Measurements from ENCODE around the gene SLC13A5.

DNA sequence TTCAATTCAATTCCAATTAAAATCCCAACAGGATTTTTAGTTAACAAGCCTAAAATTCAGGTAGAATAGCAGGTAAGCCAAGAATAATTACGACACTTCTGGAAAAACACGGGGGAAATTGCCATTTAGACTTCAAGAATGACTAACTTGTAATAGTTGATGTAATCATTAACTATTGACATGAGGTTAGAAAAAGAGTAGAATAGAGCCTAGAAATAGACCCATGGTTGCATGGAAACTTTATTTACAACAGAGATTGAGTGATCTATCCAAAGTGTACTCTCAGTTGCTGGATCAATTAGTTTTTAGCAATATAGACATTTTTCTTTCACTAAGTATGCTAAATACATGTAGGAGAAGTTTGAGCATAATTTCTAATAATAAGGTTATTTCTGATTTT lies 3.6 kb upstream of the SLC13A5 start:
- TF ChIP-seq, protein P1, sequence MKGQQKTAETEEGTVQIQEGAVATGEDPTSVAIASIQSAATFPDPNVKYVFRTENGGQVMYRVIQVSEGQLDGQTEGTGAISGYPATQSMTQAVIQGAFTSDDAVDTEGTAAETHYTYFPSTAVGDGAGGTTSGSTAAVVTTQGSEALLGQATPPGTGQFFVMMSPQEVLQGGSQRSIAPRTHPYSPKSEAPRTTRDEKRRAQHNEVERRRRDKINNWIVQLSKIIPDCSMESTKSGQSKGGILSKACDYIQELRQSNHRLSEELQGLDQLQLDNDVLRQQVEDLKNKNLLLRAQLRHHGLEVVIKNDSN (CRISPR knock-in tag; IDR thresholded peaks at IDR 0.05) = no peak
- TF ChIP-seq ZBTB26 (CRISPR knock-in tag; IDR thresholded peaks at IDR 0.05) (no peak), E2F1 (CRISPR knock-in tag; IDR thresholded peaks at IDR 0.05) (no peak), CEBPB (tag; IDR thresholded peaks at IDR 0.05) (no peak), MECOM (CRISPR knock-in tag; IDR thresholded peaks at IDR 0.05) (no peak), FOXJ2 (tag; IDR thresholded peaks at IDR 0.05) (no peak), EHMT2 (IDR thresholded peaks at IDR 0.05) (no peak), CEBPG (CRISPR knock-in tag; IDR thresholded peaks at IDR 0.05) (no peak), CEBPG (tag; conservative IDR thresholded peaks at IDR 0.05 in 1 of 2, IDR thresholded peaks at IDR 0.05 in 1 of 2) (no peak)
